Transverse colon (tissue), 4 donors: ENCODE results near the gene CREB3L4. TPM values are rescaled to one million over a fixed set of nuclear protein-coding genes. Genes with fewer than 3 reads are reported as not detected.

Experiments used
- DNase-seq: peaks from one replicate; pipeline ENCODE4 v3.0.0-alpha.2; 2019
- H3K27ac ChIP-seq, 4 donors: fragments of 200-600 bp; sonication (generic); 2 replicates each; pipeline ENCODE4 v1.5.1; 2016 to 2018; ENCODE audit warnings: inconsistent platforms in 4 of 4
- H3K27me3 ChIP-seq: fragments of 200-600 bp; sonication (generic); 2 replicates; pipeline ENCODE4 v1.5.1; 2017; ENCODE audit warnings: inconsistent platforms
- H3K36me3 ChIP-seq, 4 donors: fragments of 200-600 bp; sonication (generic); 2 replicates each; pipeline ENCODE4 v1.5.1; 2017 to 2019; ENCODE audit warnings: inconsistent platforms in 4 of 4
- H3K4me1 ChIP-seq, 4 donors: fragments of 200-600 bp; sonication (generic); 2 replicates each; pipeline ENCODE4 v1.5.1; 2017 to 2020; ENCODE audit warnings: inconsistent platforms in 4 of 4
- H3K4me3 ChIP-seq, 4 donors: fragments of 200-600 bp; sonication (generic); 1 replicate in 1 of 4; 2 replicates in 3 of 4; pipeline versions ENCODE4 v1.5.1 to v1.6.1; 2017 to 2019; ENCODE audit warnings: inconsistent platforms in 4 of 4
- H3K9me3 ChIP-seq, 2 donors: fragments of 200-600 bp; sonication (generic); 2 replicates each; pipeline ENCODE4 v1.5.1; 2017 to 2019; ENCODE audit warnings: inconsistent platforms in 2 of 2
- CTCF ChIP-seq, 5 experiments: fragments of 200-600 bp in 3 of 5; fragments of 450-650 bp in 2 of 5; sonication (generic) in 3 of 5; IDR thresholded peaks; 1 replicate in 2 of 5; 2 replicates in 3 of 5; pipeline ENCODE4 v1.5.1; 2016 to 2017; ENCODE audit warnings: antibody characterized with exemption in 5 of 5, inconsistent platforms in 3 of 5, mild to moderate bottlenecking in 2 of 5, moderate library complexity in 1 of 5
- EP300 ChIP-seq: sonication (generic); formaldehyde crosslinking; IDR thresholded peaks from one replicate; pipeline ENCODE4 v1.6.1; 2017; ENCODE audit warnings: antibody characterized with exemption, low read depth
- POLR2A ChIP-seq: fragments of 450-650 bp; IDR thresholded peaks from one replicate; pipeline ENCODE4 v1.6.1; 2016; ENCODE audit warnings: antibody characterized with exemption, mild to moderate bottlenecking, moderate library complexity
- POLR2AphosphoS5 ChIP-seq, 3 donors: sonication (generic); formaldehyde crosslinking; IDR thresholded peaks; one replicate each; pipeline ENCODE4 v1.6.1; 2016; ENCODE audit warnings: antibody characterized with exemption in 3 of 3
- WGBS, 2 donors: methylation state at CpG; one replicate each; pipeline ENCODE4 v1.1.5; 2018; ENCODE audit warnings: low coverage in 1 of 2; 5-methylcytosine and 5-hydroxymethylcytosine counted together
- in situ Hi-C, 4 donors: fragments of 200-750 bp; cut with MboI; loops; one replicate each; pipeline versions ENCODE4 v1.15.0 to v1.15.1; 2017; ENCODE audit warnings: low sequenced_read_pairs in 3 of 4, low pct_ligation_motif_present in 1 of 4, low pct_unique_long_range_greater_than_20kb in 1 of 4
- intact Hi-C: fragments of 100-400 bp; cut with DNase I; formaldehyde crosslinking; loops from one replicate; pipeline ENCODE4 v1.15.1; 2023; ENCODE audit warnings: low total_unique reads
- total RNA-seq, 4 donors: library from RNA; depleted of rRNA; stranded (reverse); fragments of >200 nt; gene quantifications; one replicate each; pipeline ENCODE4 v1.1.0, GENCODE V29; 2016

Gene CREB3L4
- total RNA-seq, 4 donors from 2014 or later = 2.2 to 18.7 (median 11.6) TPM

- DNase-seq = no peak
- no peak overlapping the region for H3K4me3 ChIP-seq
- peaks cover 0 to 10% (median 1%) of the 10 kb centered on the region in 4 donors for H3K36me3 ChIP-seq
- intact Hi-C loops (loop anchor here (10.0 kb wide), 1 partner anchor 313 kb away; the partner anchor contains the start of genes ILF2 and NPR1), in situ Hi-C loops (loop anchor here (10.0 to 25.0 kb wide), 7 partner anchors 173 to 475 kb away; partner anchors contain the start of genes ILF2 (in 2 of the 4), NPR1 (in 2 of the 4), S100A3 (in 1 of the 4) and S100A4 (in 1 of the 4))
- no peaks in the 10 kb centered on the region for H3K27me3 ChIP-seq
- peak overlapping the region; percentile 86 to 96 (median 86) for H3K27ac ChIP-seq
- TF ChIP-seq POLR2A (no peak), CTCF (IDR thresholded peaks at IDR 0.05) (no peak), EP300 (no peak), POLR2AphosphoS5 (IDR thresholded peaks at IDR 0.05) (no peak)
- WGBS, 2 donors = 83 to 87% methylated on average over 8 of the region's 8 CpGs
- H3K9me3 ChIP-seq = no peaks in the 10 kb centered on the region
- H3K4me1 ChIP-seq = peaks cover 5 to 48% (median 26%) of the 10 kb centered on the region in 4 donors
Measured at GRCh38 chr1:153987621-153988020, 19.9 kb downstream of the CREB3L4 start.

DNA sequence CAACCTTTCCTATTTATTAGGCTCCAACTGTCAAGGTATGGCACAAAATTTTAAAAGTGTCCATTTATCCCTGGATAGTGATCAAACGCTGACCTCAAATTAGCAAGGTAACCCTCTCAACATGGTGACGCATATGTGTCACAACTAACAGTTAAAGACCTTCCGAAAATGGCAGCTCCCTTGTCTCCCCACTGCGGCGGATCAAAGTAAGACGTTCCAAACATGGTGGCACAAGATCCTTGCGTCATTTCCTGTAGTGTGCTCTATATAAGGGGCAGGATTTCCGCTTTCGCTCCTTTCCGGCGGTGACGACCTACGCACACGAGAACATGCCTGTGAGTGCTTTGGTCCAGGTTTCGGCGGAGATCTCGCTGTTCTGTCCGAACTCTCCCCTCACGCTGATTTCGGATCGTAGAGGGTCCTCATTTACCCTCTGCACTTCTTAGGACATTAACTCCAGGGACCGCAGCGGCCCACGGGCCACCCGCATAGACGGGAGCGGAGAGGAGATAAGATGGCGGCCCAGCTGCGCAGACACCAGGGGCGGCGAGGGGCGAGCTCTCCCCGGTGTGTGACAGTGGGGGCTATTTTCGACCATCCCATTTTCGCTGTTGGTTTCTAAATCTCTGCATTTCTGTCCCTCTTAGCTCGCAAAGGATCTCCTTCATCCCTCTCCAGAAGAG, 22.9 kb downstream of the CREB3L4 start, which contains the start of gene RPS27:
RPS27 (plus strand) TSS at position 295 of the 683 bp plus-strand sequence; CDS start at position 330, 35 bp downstream.
- in situ Hi-C loops = loop anchor here (10.0 to 25.0 kb wide), 5 partner anchors 196 to 478 kb away; partner anchors contain the start of genes ILF2 (in 1 of the 4), NPR1 (in 1 of the 4), S100A3 (in 1 of the 4) and S100A4 (in 1 of the 4)
- WGBS, 2 donors = 0 to 1% methylated on average over 1 to 36 of the region's 36 CpGs

DNA sequence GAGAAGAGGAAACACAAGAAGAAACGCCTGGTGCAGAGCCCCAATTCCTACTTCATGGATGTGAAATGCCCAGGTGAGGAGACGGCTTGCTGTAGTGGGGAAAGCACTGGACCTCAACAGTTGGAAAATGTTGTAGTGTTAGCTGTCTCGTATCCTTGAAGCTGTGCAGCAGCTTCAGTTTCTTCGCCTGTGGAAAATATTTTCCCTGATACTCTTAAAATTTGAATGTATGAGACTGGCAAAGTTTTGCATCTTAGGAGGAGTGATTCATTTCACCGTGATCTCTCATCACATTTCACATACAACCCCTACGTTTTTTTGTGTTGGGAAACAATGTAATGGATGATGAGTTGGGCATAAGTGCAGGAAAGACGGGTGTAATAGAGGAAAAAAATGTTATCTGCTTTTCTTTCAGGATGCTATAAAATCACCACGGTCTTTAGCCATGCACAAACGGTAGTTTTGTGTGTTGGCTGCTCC, 23.5 kb downstream of the CREB3L4 start:
- intact Hi-C loops = no loop called here
- TF ChIP-seq CTCF (IDR thresholded peaks at IDR 0.05) (no peak), POLR2A (no peak)
- H3K4me3 ChIP-seq = peak overlapping the region; percentile 74 to 95 (median 80)
- H3K27me3 ChIP-seq = no peaks in the 10 kb centered on the region
- 5 to 6% methylated on average over 8 to 9 of the region's 9 CpGs for WGBS, 2 donors
- peaks cover 5 to 41% (median 20%) of the 10 kb centered on the region in 4 donors for H3K4me1 ChIP-seq
- peaks cover 0 to 19% (median 8%) of the 10 kb centered on the region in 4 donors for H3K36me3 ChIP-seq
- H3K9me3 ChIP-seq = no peaks in the 10 kb centered on the region
- no peak for DNase-seq
- H3K27ac ChIP-seq = peak overlapping the region; percentile 94 to 97 (median 94)
- in situ Hi-C loops = loop anchor here (10.0 to 25.0 kb wide), 5 partner anchors 196 to 479 kb away; partner anchors contain the start of genes ILF2 (in 1 of the 4), NPR1 (in 1 of the 4), S100A3 (in 1 of the 4) and S100A4 (in 1 of the 4)

More for the DNA sequence above, 22.9 kb downstream of the CREB3L4 start, which contains the start of gene RPS27:
- intact Hi-C loops = no loop called here
- no peaks in the 10 kb centered on the region for H3K27me3 ChIP-seq
- peaks cover 0 to 19% (median 8%) of the 10 kb centered on the region in 4 donors for H3K36me3 ChIP-seq
- peak within 1 kb of the TSS; percentile 74 to 95 (median 80) for H3K4me3 ChIP-seq
- H3K9me3 ChIP-seq = no peaks in the 10 kb centered on the region
- peak; percentile 92 for DNase-seq
- peak within 1 kb of the TSS; percentile 94 to 97 (median 94) for H3K27ac ChIP-seq
- H3K4me1 ChIP-seq = peaks cover 5 to 43% (median 22%) of the 10 kb centered on the region in 4 donors
- TF ChIP-seq CTCF (IDR thresholded peaks at IDR 0.05) = peak in 2 of 5 experiments; percentile 5 to 31
- peak; percentile 100 for TF ChIP-seq POLR2AphosphoS5 (IDR thresholded peaks at IDR 0.05)
- peak; percentile 50 for TF ChIP-seq EP300
- peak; percentile 100 for TF ChIP-seq POLR2A

DNA sequence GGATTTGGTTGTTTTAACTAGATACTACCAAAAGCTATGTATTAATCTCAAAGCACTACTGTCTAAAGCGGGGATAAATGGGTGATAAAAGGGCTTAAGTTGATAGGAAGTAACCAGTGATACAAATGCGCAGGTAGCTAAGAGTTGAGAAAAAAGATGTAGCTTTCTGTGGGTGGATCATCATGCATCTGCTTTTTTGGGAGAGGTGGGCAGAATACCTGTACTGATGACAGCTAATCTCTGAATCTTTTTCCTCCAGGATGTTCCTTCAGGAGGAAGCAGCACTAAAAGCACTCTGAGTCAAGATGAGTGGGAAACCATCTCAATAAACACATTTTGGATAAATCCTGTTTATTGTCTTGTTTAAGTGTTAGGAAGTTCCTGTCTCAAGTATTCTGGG, 24.1 kb downstream of the CREB3L4 start:
- peak overlapping the region; percentile 94 to 97 (median 94) for H3K27ac ChIP-seq
- no peaks in the 10 kb centered on the region for H3K27me3 ChIP-seq
- intact Hi-C loops (no loop called here), in situ Hi-C loops (loop anchor here (10.0 to 25.0 kb wide), 5 partner anchors 197 to 480 kb away; partner anchors contain the start of genes ILF2 (in 1 of the 4), NPR1 (in 1 of the 4), S100A3 (in 1 of the 4) and S100A4 (in 1 of the 4))
- H3K36me3 ChIP-seq = peaks cover 0 to 19% (median 8%) of the 10 kb centered on the region in 4 donors
- H3K4me3 ChIP-seq = peak overlapping the region in 2 of 4 donors; percentile 74 to 95
- H3K9me3 ChIP-seq = no peaks in the 10 kb centered on the region
- TF ChIP-seq EP300 (no peak), CTCF (IDR thresholded peaks at IDR 0.05) (no peak), POLR2AphosphoS5 (IDR thresholded peaks at IDR 0.05) (no peak), POLR2A (no peak)
- H3K4me1 ChIP-seq = peaks cover 5 to 37% (median 17%) of the 10 kb centered on the region in 4 donors
- no peak for DNase-seq
- 75 to 86% methylated on average over 1 to 2 of the region's 2 CpGs for WGBS, 2 donors
